Esophagus squamous epithelium (tissue), 5 donors: ENCODE measurements around the gene TKTL1. TPM values are rescaled to one million over a fixed set of nuclear protein-coding genes. Genes with fewer than 3 reads are reported as not detected.

Source experiments
- DNase-seq: peaks from one replicate; lab custom pipeline; 2025; lab: John Stamatoyannopoulos, UW
- H3K27ac ChIP-seq, 4 donors: fragments of 200-600 bp; sonication (generic); one replicate each; pipeline ENCODE4 v1.5.1; 2016 to 2019; ENCODE audit warnings: mild to moderate bottlenecking in 1 of 4
- H3K27me3 ChIP-seq, 4 donors: fragments of 200-600 bp; sonication (generic); 1 replicate in 3 of 4; 2 replicates in 1 of 4; pipeline versions ENCODE4 v1.5.1 to v1.6.0; 2017 to 2021; ENCODE audit warnings: antibody characterized with exemption in 1 of 4
- H3K36me3 ChIP-seq, 3 donors: fragments of 200-600 bp; sonication (generic); one replicate each; pipeline ENCODE4 v1.5.1; 2016 to 2019
- H3K4me1 ChIP-seq, 3 donors: fragments of 200-600 bp; sonication (generic); one replicate each; pipeline ENCODE4 v1.5.1; 2017 to 2019
- H3K4me3 ChIP-seq, 4 donors: fragments of 200-600 bp; sonication (generic); 1 replicate in 3 of 4; 2 replicates in 1 of 4; pipeline ENCODE4 v1.5.1; 2016 to 2019; ENCODE audit warnings: mild to moderate bottlenecking in 2 of 4, moderate library complexity in 1 of 4
- H3K9me3 ChIP-seq, 3 donors: fragments of 200-600 bp; sonication (generic); one replicate each; pipeline ENCODE4 v1.5.1; 2016 to 2019
- POLR2A ChIP-seq, 4 donors: fragments of 450-650 bp; IDR thresholded peaks; one replicate each; pipeline ENCODE4 v1.6.1; 2017; ENCODE audit warnings: antibody characterized with exemption in 4 of 4, mild to moderate bottlenecking in 4 of 4, moderate library complexity in 3 of 4
- WGBS, 2 donors: methylation state at CpG; one replicate each; pipeline ENCODE4 v1.1.5; 2018; 5-methylcytosine and 5-hydroxymethylcytosine counted together
- intact Hi-C: fragments of 100-400 bp; cut with DNase I; formaldehyde crosslinking; loops from one replicate; pipeline ENCODE4 v1.15.0; 2022
- total RNA-seq, 4 donors: library from RNA; depleted of rRNA; stranded (reverse); fragments of >200 nt; gene quantifications; one replicate each; pipeline ENCODE4 v1.1.0, GENCODE V29; 2016
- TF ChIP-seq, protein P1 (sequence below), 6 experiments: fragments of 450-650 bp in 4 of 6; fragments of 200-600 bp in 2 of 6; sonication (generic) in 2 of 6; IDR thresholded peaks; one replicate each; pipeline ENCODE4 v1.5.1; 2016 to 2019; ENCODE audit warnings: antibody characterized with exemption in 6 of 6, mild to moderate bottlenecking in 4 of 6, moderate library complexity in 4 of 6
- donor health status: DM: yes; HTN: yes; CAD: no.

TKTL1 gene
- total RNA-seq, 4 donors from 2014 or later = not detected

DNA sequence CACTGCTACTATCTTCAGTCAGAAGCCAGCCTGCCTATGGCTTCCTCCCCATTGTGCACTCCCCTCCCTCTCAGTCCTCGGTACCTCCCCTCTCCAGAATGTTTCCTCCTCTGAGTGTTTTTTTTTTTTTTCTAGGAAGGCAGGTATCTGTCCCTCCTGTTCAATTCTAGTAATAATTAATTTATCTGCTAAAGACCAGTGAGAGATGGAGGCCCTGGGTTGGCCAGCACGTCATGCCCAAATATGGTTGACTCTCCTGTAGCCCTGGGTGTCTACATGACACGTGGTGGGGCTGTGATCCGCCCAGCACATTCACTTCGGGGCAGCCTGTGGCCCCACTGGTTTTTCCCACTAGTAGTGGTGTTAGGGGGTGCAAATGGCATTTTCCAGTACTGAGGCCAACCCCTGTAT lies 77.0 kb downstream of the TKTL1 start:
- H3K9me3 ChIP-seq = no peaks in the 10 kb centered on the region
- DNase-seq = no peak
- peaks cover 8 to 78% (median 23%) of the 10 kb centered on the region in 3 donors for H3K4me1 ChIP-seq
- peaks cover 0 to 1% (median 0%) of the 10 kb centered on the region in 3 donors for H3K36me3 ChIP-seq
- H3K27me3 ChIP-seq = no peaks in the 10 kb centered on the region
- TF ChIP-seq POLR2A (IDR thresholded peaks at IDR 0.05) = no peak
- TF ChIP-seq, protein P1, sequence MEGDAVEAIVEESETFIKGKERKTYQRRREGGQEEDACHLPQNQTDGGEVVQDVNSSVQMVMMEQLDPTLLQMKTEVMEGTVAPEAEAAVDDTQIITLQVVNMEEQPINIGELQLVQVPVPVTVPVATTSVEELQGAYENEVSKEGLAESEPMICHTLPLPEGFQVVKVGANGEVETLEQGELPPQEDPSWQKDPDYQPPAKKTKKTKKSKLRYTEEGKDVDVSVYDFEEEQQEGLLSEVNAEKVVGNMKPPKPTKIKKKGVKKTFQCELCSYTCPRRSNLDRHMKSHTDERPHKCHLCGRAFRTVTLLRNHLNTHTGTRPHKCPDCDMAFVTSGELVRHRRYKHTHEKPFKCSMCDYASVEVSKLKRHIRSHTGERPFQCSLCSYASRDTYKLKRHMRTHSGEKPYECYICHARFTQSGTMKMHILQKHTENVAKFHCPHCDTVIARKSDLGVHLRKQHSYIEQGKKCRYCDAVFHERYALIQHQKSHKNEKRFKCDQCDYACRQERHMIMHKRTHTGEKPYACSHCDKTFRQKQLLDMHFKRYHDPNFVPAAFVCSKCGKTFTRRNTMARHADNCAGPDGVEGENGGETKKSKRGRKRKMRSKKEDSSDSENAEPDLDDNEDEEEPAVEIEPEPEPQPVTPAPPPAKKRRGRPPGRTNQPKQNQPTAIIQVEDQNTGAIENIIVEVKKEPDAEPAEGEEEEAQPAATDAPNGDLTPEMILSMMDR (IDR thresholded peaks at IDR 0.05) = no peak
- intact Hi-C loops = no loop called here
- peak overlapping the region; percentile 55 to 76 (median 70) for H3K4me3 ChIP-seq
- H3K27ac ChIP-seq = peak overlapping the region; percentile 84 to 99 (median 95)
- WGBS, 2 donors = 0 to 21% methylated on average over 2 to 5 of the region's 5 CpGs

DNA sequence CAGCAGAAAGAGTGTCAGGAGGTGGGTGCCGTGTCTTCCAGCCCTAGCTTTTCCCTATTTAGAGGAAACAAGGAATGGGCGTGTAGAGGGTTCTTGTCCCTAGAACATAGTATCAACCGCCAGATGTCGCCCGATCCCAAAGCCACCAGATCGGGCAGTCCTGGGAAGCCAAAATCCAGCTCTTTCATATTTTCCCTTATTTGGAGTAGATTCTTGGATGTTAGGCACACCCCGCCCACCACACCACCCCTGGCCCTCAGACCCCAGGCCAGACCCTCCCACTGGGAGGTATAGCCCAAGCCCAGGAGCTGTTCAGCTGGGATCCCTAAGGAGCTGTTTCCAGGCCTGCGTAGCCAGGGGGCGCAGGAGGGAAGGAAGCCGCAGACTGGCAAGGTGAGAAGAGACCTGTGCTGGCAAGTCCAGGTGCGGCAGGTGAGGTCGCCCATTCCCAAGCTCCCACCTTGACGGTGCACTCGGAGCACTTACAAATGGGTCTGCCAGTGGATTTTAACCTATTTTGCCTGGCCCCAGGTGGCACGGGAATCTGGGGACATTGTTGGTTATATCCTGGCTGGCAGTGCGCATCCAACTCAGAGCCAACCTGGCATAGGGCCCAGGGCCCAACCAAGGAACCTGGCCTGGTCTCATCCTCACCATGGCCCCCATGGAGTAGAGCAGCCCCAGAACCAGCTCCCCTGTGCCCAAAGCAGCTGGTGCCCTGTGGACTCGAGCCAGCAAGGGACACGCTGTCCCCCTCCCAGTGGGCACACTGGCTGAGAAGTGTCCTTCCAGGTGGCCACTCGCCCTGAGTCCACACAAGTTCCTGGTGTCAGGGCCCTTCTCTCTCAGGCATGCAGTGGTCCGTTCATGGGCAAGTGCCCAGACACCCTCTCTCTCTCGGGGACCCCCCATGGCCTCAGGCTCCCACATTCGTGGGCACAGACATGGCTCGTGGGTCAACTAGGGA lies 78.0 kb downstream of the TKTL1 start:
- TF ChIP-seq, protein P1 (IDR thresholded peaks at IDR 0.05) = peak; percentile 44 to 73 (median 58)
- TF ChIP-seq POLR2A (IDR thresholded peaks at IDR 0.05) = peak in 3 of 4 donors; percentile 24 to 59 (median 25)
- no peaks in the 10 kb centered on the region for H3K36me3 ChIP-seq
- intact Hi-C loops = no loop called here
- 4 to 56% methylated on average over 6 to 12 of the region's 23 CpGs for WGBS, 2 donors
- H3K27ac ChIP-seq = peak overlapping the region; percentile 84 to 99 (median 95)
- H3K4me3 ChIP-seq = peak overlapping the region; percentile 37 to 76 (median 70)
- peaks cover 0 to 75% (median 18%) of the 10 kb centered on the region in 3 donors for H3K4me1 ChIP-seq
- DNase-seq = no peak
- H3K9me3 ChIP-seq = no peaks in the 10 kb centered on the region
- H3K27me3 ChIP-seq = no peaks in the 10 kb centered on the region

DNA sequence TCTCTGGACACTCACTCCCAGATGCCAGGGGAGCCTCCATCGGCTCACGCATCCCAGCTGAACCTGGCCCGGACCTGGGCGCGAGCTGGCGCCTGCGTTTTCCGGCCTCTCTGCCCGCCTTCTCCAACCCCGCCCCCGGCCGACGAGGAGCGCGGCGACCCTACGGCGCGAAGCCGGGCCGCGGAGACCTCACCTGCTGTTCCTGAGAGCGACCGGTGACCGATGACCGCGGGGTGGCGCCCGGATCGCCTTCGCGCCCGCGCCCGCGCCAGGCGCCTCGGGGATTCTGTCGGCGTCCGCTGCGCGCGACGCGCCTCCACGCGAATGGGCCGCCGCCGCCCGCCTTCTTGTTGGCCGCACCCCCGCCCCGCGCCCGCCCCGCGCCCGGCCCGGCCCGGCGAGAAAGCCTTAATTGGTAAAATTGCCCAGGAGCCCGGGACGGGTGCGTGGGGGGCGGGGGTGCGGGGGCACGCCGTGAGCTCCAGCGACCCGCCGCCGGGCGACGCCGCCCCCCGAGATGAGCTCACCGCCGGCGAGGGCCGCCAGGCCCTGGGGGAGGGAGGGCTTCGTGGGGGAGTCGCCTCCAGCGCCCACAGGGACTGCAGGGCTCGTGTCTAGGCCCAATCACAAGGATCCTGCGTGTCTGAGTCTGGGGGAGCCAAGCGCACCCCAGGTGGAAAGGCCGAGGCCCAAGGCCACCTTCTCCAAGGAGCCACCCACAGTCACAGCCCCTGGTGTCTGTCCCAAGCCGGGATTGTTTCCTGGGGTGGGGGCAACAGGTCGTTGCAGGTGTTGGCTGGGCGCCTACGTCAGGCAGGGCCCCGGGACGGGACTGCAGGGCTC lies 78.9 kb downstream of the TKTL1 start, which contains the start of gene FLNA:
Gene FLNA, minus strand, starts transcription at position 322 of the 843 bp plus-strand sequence. CDS start 3,389 bp downstream, outside the sequence.
- intact Hi-C loops = no loop called here
- peak within 1 kb of the TSS; percentile 84 to 99 (median 95) for H3K27ac ChIP-seq
- no peaks in the 10 kb centered on the region for H3K9me3 ChIP-seq
- WGBS, 2 donors = 59% methylated on average over 15 of the region's 95 CpGs; no CpG with 5 or more reads in 1 of the 2 donors
- no peaks in the 10 kb centered on the region for H3K27me3 ChIP-seq
- H3K4me1 ChIP-seq = peaks cover 0 to 66% (median 9%) of the 10 kb centered on the region in 3 donors
- H3K36me3 ChIP-seq = no peaks in the 10 kb centered on the region
- no peak for DNase-seq
- peak within 1 kb of the TSS; percentile 37 to 76 (median 70) for H3K4me3 ChIP-seq
- peak in 2 of 4 donors; percentile 48 to 55 for TF ChIP-seq POLR2A (IDR thresholded peaks at IDR 0.05)
- TF ChIP-seq, protein P1 (IDR thresholded peaks at IDR 0.05) = peak in 1 of 6 experiments; percentile 25

DNA sequence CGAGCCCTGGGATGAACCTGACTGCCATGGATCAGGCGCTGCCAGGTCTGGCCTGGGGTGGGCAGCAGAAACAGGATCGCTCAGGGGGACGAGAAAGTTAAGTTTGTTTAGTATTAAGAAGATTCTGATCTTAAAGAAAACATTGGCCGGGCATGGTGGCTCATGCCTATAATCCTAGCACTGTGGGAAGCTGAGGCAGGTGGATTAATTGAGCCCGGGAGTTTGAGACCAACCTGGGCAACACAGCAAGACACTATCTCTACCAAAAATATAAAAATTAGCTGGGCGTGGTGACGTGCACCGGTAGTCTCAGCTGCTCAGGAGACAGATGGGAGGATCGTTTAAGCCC lies 79.5 kb downstream of the TKTL1 start:
- Histone ChIP-seq H3K4me3 (peak overlapping the region; percentile 37 to 76 (median 70)), H3K27me3 (no peaks in the 10 kb centered on the region), H3K27ac (peak overlapping the region; percentile 84 to 99 (median 95)), H3K36me3 (no peaks in the 10 kb centered on the region), H3K9me3 (no peaks in the 10 kb centered on the region), H3K4me1 (peaks cover under 1 to 64% (median 13%) of the 10 kb centered on the region in 3 donors)
- WGBS, 2 donors = 40 to 59% methylated on average over 2 of the region's 10 CpGs
- intact Hi-C loops = no loop called here
- TF ChIP-seq POLR2A (IDR thresholded peaks at IDR 0.05) = no peak
- no peak for DNase-seq

DNA sequence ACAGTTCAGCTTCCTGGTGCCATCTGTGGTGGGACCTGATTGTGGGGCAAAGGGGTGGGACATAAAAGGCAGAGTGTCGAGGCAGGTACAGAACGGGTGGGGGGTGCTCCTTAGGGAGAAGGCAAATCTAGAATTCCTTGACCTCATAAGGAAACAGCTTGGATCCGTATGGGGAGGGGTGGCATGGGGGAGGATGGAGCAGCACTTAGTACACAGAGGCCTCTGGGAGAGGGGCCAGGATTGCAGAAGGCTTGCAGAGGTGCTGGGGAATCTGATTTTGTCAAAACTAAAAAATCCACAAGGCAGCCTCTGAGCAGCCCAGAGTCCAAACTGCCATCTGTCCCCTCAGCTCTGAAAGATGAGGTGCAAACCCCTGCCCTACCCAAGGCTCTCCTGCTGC lies 81.2 kb downstream of the TKTL1 start:
- WGBS, 2 donors = 73 to 80% methylated on average over 1 to 3 of the region's 3 CpGs
- no peaks in the 10 kb centered on the region for H3K9me3 ChIP-seq
- peak overlapping the region; percentile 80 to 99 (median 94) for H3K27ac ChIP-seq
- DNase-seq = no peak
- H3K27me3 ChIP-seq = no peaks in the 10 kb centered on the region
- peaks cover 6 to 60% (median 19%) of the 10 kb centered on the region in 3 donors for H3K4me1 ChIP-seq
- intact Hi-C loops = no loop called here
- H3K36me3 ChIP-seq = peaks cover 0 to 15% (median 0%) of the 10 kb centered on the region in 3 donors
- H3K4me3 ChIP-seq = no peak overlapping the region
- no peak for TF ChIP-seq POLR2A (IDR thresholded peaks at IDR 0.05)
- TF ChIP-seq, protein P1 (IDR thresholded peaks at IDR 0.05) = no peak
